ENCODE data around the gene MAP1A. TPM values are rescaled to one million over a fixed set of nuclear protein-coding genes. Genes with fewer than 3 reads are reported as not detected.
"Not testable (repeated sequence)": the region's sequence is repeated elsewhere in the genome, so short reads cannot be mapped to it uniquely, and the experiment has no call there.

The MAP1A gene
- total and polyA plus RNA-seq, 12 donors: 3.4 to 139 (median 45.5) TPM

GRCh38 chr15:43547539-43547938 lies 30.1 kb downstream of the MAP1A start:
- Histone ChIP-seq H3K4me1 (peaks cover 0 to 5% (median 0%) of the 10 kb centered on the region in 9 donors), H3K4me3 (no peak overlapping the region), H3K27ac (no peak overlapping the region), H3K27me3 (no peaks in the 10 kb centered on the region), H3K36me3 (peaks cover 0 to 28% (median 3%) of the 10 kb centered on the region in 9 donors), H3K9me3 (peaks cover 0 to 17% (median 4%) of the 10 kb centered on the region in 11 donors)
- intact Hi-C loops (cut with DNase I): no loop called here
- DNase-seq (no peak), ATAC-seq (no peak)
- no peak for TF ChIP-seq CTCF (IDR thresholded peaks at IDR 0.05)
- 99 to 100% methylated on average over 2 of the region's 2 CpGs for WGBS, 2 donors

- peak in 3 of 8 donors; percentile 46 to 70 (median 65) for ATAC-seq
- DNase-seq: no peak
Measured at GRCh38 chr15:43550527-43551363, 33.3 kb downstream of the MAP1A start.

GRCh38 chr15:43552256-43552655 lies 34.8 kb downstream of the MAP1A start:
- peaks cover 0 to 8% (median 0%) of the 10 kb centered on the region in 11 donors for H3K9me3 ChIP-seq
- TF ChIP-seq CTCF (IDR thresholded peaks at IDR 0.05): no peak
- no peak overlapping the region for H3K27ac ChIP-seq
- no peaks in the 10 kb centered on the region for H3K27me3 ChIP-seq
- peaks cover 0 to 55% (median 12%) of the 10 kb centered on the region in 9 donors for H3K36me3 ChIP-seq
- ATAC-seq (no peak), DNase-seq (no peak)
- 95% methylated on average over 4 of the region's 4 CpGs for WGBS, 2 donors
- no peak overlapping the region for H3K4me3 ChIP-seq
- intact Hi-C loops (cut with DNase I): no loop called here
- H3K4me1 ChIP-seq: peaks cover 0 to 5% (median 0%) of the 10 kb centered on the region in 9 donors

More at GRCh38 chr15:43550527-43551363, 33.3 kb downstream of the MAP1A start:
- peaks cover 0 to 45% (median 3%) of the 10 kb centered on the region in 9 donors for H3K36me3 ChIP-seq
- no peak for TF ChIP-seq CTCF (IDR thresholded peaks at IDR 0.05)
- no peak overlapping the region for H3K4me3 ChIP-seq
- intact Hi-C loops (cut with DNase I): no loop called here
- peaks cover 0 to 9% (median 0%) of the 10 kb centered on the region in 11 donors for H3K9me3 ChIP-seq
- 64 to 70% methylated on average over 10 of the region's 10 CpGs for WGBS, 2 donors
- no peaks in the 10 kb centered on the region for H3K27me3 ChIP-seq
- peak overlapping the region in 1 of 10 donors; percentile 41 for H3K27ac ChIP-seq
- peaks cover 0 to 5% (median 0%) of the 10 kb centered on the region in 9 donors for H3K4me1 ChIP-seq

- ATAC-seq: no peak
- peaks cover 0 to 62% (median 9%) of the 10 kb centered on the region in 9 donors for H3K36me3 ChIP-seq
- TF ChIP-seq CTCF (IDR thresholded peaks at IDR 0.05): no peak
- intact Hi-C loops (cut with DNase I): no loop called here
- peaks cover 0 to 5% (median 0%) of the 10 kb centered on the region in 9 donors for H3K4me1 ChIP-seq
- no peaks in the 10 kb centered on the region for H3K27me3 ChIP-seq
- no peak for DNase-seq
- 81% methylated on average over 2 of the region's 2 CpGs for WGBS, 2 donors
- peaks cover 0 to 1% (median 0%) of the 10 kb centered on the region in 11 donors for H3K9me3 ChIP-seq
- H3K4me3 ChIP-seq: no peak overlapping the region
- no peak overlapping the region for H3K27ac ChIP-seq
Measured at GRCh38 chr15:43552986-43553385, 35.6 kb downstream of the MAP1A start.

GRCh38 chr15:43562753-43563152 lies 45.3 kb downstream of the MAP1A start:
- H3K27ac ChIP-seq; H3K27me3 ChIP-seq; ATAC-seq; intact Hi-C loops (cut with DNase I); H3K9me3 ChIP-seq; H3K4me3 ChIP-seq; DNase-seq; H3K4me1 ChIP-seq: not testable (repeated sequence)
- 92% methylated on average over 2 of the region's 3 CpGs; no CpG with 5 or more reads in 1 of the 2 donors for WGBS, 2 donors
- peaks cover 0 to 16% (median 0%) of the 10 kb centered on the region in 9 donors for H3K36me3 ChIP-seq

GRCh38 chr15:43563793-43564192 lies 46.4 kb downstream of the MAP1A start:
- WGBS, 2 donors: no CpG with 5 or more reads among the region's 8 CpGs
- DNase-seq; H3K27me3 ChIP-seq; intact Hi-C loops (cut with DNase I); H3K27ac ChIP-seq; H3K4me3 ChIP-seq; H3K4me1 ChIP-seq; ATAC-seq; H3K36me3 ChIP-seq; H3K9me3 ChIP-seq: not testable (repeated sequence)

- intact Hi-C loops (cut with DNase I); ATAC-seq: not testable (repeated sequence)
Measured at GRCh38 chr15:43566615-43567014, 49.2 kb downstream of the MAP1A start.

More at GRCh38 chr15:43566615-43567014, 49.2 kb downstream of the MAP1A start:
- H3K27me3 ChIP-seq, H3K36me3 ChIP-seq, DNase-seq, H3K27ac ChIP-seq, H3K4me1 ChIP-seq, H3K4me3 ChIP-seq, H3K9me3 ChIP-seq: not testable (repeated sequence)
- WGBS, 2 donors: no CpG with 5 or more reads among the region's 2 CpGs

All from heart right ventricle (tissue), 16 donors.